Panc1 (cell line): ENCODE results near the gene VPS16. TPM values are rescaled to one million over a fixed set of nuclear protein-coding genes. Genes with fewer than 3 reads are reported as not detected.

Experiments used
- ATAC-seq: fragments of 200-7000 bp; cut with Tn5 transposase; 2 replicates; pipeline ENCODE4 v1.9.1; 2020; ENCODE audit warnings: mild to moderate bottlenecking, moderate library complexity
- BruUV-seq: library from RNA; stranded (reverse); fragments of 400-500 nt; replicated peaks from 2 replicates; lab custom pipeline; 2021; lab: Mats Ljungman, UMichigan
- CTCF ChIA-PET: fragments of 300-600 bp; sonication (Branson Sonifier 250); formaldehyde crosslinking; loops from one replicate; lab custom pipeline; 2022; ENCODE audit warnings: antibody characterized with exemption; lab: Charles Lee
- POLR2A ChIA-PET: fragments of 300-600 bp; sonication (Branson Sonifier 250); formaldehyde crosslinking; loops from one replicate; lab custom pipeline; 2022; ENCODE audit warnings: antibody characterized with exemption; lab: Charles Lee
- DNase-seq: peaks from one replicate; pipeline ENCODE4 v3.0.0-alpha.2; 2010; ENCODE audit warnings: low read depth, low spot score
- H3K27ac ChIP-seq: 2 replicates; pipeline ENCODE4 v1.5.1; 2011; ENCODE audit warnings: mild to moderate bottlenecking, low read length, inconsistent platforms
- H3K27me3 ChIP-seq: fragments of 200-500 bp; sonication (Bioruptor generic); 2 replicates; pipeline ENCODE4 v1.6.0; 2014; ENCODE audit warnings: low read length, inconsistent platforms; ENCODE audit not compliant: control insufficient read depth, insufficient read depth
- H3K36me3 ChIP-seq: fragments of 200-500 bp; sonication (Bioruptor generic); 2 replicates; pipeline ENCODE4 v1.5.1; 2014; ENCODE audit warnings: inconsistent platforms, mild to moderate bottlenecking, low read length, moderate library complexity; ENCODE audit not compliant: control insufficient read depth, insufficient read depth
- H3K4me1 ChIP-seq: 2 replicates; pipeline ENCODE4 v1.5.1; 2011; ENCODE audit warnings: inconsistent platforms, mild to moderate bottlenecking, low read length, moderate library complexity; ENCODE audit not compliant: control insufficient read depth, insufficient read depth
- H3K4me3 ChIP-seq, 2 experiments: 2 replicates each; pipeline ENCODE4 v1.5.1; 2011 to 2012; ENCODE audit warnings: low read depth in 2 of 2, low read length in 2 of 2, mild to moderate bottlenecking in 2 of 2, inconsistent platforms in 1 of 2, moderate library complexity in 1 of 2
- H3K9me3 ChIP-seq: fragments of 200-500 bp; sonication (Bioruptor generic); 2 replicates; pipeline ENCODE4 v1.5.1; 2014; ENCODE audit warnings: low read depth, mild to moderate bottlenecking, inconsistent platforms, low read length, moderate library complexity; ENCODE audit not compliant: control insufficient read depth, insufficient read depth
- CTCF ChIP-seq: fragments of 450-650 bp; IDR thresholded peaks from 2 replicates; pipeline ENCODE4 v1.5.1; 2017; ENCODE audit warnings: mild to moderate bottlenecking
- POLR2AphosphoS5 ChIP-seq: IDR thresholded peaks from 2 replicates; pipeline ENCODE4 v1.6.1; 2012; ENCODE audit warnings: mild to moderate bottlenecking, low read depth, low read length, moderate library complexity
- SIN3A ChIP-seq: IDR thresholded peaks from 2 replicates; pipeline ENCODE4 v1.6.1; 2012; ENCODE audit warnings: low read depth, mild to moderate bottlenecking, low read length, moderate library complexity, borderline replicate concordance; ENCODE audit not compliant: insufficient read depth
- TCF7L2 ChIP-seq: IDR thresholded peaks from 2 replicates; pipeline ENCODE4 v1.6.1; 2011; ENCODE audit warnings: mild to moderate bottlenecking, low read depth, low read length, inconsistent platforms
- in situ Hi-C: cut with HindIII; loops from 2 replicates; pipeline ENCODE4 v1.10.0; 2016; ENCODE audit warnings: low sequenced_read_pairs, low pct_unique_long_range_greater_than_20kb
- intact Hi-C: fragments of 100-400 bp; cut with micrococcal nuclease; formaldehyde crosslinking; loops from one replicate; pipeline ENCODE4 v1.10.0; 2022; ENCODE audit not compliant: unreplicated experiment
- total RNA-seq: library from RNA; stranded (reverse); gene quantifications from one replicate; pipeline ENCODE4 v1.2.1, GENCODE V29; 2021; ENCODE audit not compliant: unreplicated experiment
- TF ChIP-seq, protein P1 (sequence below), 2 experiments: IDR thresholded peaks; 2 replicates each; pipeline ENCODE4 v1.6.1; 2011 to 2012; ENCODE audit warnings: low read depth in 2 of 2, control low read depth in 1 of 2, low read length in 1 of 2, mild to moderate bottlenecking in 1 of 2, moderate library complexity in 1 of 2; ENCODE audit not compliant: insufficient read depth in 1 of 2

VPS16 gene
- total RNA-seq, 1 experiment from 2014 or later, result 35.3 TPM

DNA sequence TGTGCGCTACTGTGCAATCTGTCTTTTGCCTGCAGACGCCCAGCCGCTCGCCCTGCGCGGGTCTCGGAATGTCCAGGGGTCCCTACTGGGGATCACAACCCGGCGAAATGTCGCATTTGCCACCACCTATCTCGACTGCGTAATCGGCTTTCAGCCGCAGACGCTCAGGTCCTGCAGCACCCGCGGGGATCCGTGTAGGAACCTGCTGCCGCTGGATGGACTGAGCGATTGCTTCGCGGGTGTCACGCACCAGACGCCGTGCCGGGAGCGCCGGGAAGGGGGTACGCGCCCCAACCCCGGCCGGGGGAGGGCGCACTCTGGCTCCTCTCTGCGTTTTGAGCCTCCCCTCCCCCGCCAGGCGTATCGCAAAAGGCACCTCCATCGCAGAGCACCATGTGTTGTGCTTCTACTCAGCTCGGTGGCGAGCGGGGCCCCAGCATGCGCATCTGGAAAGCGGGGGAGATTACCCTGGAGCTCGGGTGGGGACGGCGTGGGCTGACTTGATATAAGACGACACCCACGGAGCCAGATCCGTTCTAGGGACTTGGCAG is 32.0 kb downstream of the VPS16 start:
- CTCF ChIA-PET, result interaction anchor here (0.6 kb wide), 1 partner anchor 294 kb away, joined by 3 read pairs; no protein-coding TSS in a partner anchor
- no peak for DNase-seq
- H3K27ac ChIP-seq, result peak overlapping the region; percentile 92

DNA sequence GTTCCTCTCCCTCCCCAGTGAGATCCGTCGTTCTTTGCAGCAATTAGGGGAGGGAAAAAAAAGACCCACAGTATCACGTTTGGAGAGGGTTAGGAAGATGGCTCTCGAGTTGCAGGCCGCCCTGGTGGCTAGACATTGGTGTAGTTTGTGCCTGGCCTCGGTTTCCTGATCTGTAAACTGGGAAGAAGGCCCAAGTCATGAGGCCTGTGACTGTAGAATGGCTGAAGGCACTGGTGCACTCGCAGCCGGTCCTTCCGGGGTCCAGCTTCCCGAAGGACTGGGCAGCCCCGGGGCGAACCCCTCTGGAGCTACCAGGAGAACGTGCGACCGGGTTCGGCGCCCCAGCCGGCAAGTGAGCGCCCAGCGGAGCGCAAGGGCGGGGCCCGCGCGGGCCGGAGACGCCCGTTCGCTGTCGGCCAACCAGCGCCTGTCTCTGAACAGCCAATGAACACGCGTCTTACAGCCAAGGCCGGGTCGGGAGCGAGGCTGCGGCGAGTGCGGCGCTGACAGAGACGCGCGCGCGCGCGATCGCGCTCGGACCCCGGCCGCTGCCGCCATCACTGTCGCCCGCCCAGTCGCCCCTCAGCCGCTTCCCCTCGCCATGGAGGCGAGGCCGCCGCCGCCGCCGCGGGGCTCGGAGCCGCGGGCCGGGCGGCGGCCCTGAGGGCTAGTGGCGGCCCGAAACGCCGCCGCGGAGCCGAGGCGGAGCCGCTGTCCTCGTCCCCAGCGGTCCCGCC is 32.6 kb downstream of the VPS16 start, which contains the start of gene PTPRA:
TSS of gene PTPRA (plus strand) at position 472 of the 737 bp plus-strand sequence. CDS start 90,797 bp downstream, outside the sequence.
- intact Hi-C loops, result no loop called here
- H3K4me1 ChIP-seq, result peaks cover 32% of the 10 kb centered on the region
- no peaks in the 10 kb centered on the region for H3K27me3 ChIP-seq
- peak within 1 kb of the TSS; percentile 80 to 82 for H3K4me3 ChIP-seq
- TF ChIP-seq SIN3A (0 out of 2 replicates have a peak, but pooled peaks have one; percentile 79), TCF7L2 (no peak), POLR2AphosphoS5 (peak; percentile 98)
- TF ChIP-seq, protein P1, sequence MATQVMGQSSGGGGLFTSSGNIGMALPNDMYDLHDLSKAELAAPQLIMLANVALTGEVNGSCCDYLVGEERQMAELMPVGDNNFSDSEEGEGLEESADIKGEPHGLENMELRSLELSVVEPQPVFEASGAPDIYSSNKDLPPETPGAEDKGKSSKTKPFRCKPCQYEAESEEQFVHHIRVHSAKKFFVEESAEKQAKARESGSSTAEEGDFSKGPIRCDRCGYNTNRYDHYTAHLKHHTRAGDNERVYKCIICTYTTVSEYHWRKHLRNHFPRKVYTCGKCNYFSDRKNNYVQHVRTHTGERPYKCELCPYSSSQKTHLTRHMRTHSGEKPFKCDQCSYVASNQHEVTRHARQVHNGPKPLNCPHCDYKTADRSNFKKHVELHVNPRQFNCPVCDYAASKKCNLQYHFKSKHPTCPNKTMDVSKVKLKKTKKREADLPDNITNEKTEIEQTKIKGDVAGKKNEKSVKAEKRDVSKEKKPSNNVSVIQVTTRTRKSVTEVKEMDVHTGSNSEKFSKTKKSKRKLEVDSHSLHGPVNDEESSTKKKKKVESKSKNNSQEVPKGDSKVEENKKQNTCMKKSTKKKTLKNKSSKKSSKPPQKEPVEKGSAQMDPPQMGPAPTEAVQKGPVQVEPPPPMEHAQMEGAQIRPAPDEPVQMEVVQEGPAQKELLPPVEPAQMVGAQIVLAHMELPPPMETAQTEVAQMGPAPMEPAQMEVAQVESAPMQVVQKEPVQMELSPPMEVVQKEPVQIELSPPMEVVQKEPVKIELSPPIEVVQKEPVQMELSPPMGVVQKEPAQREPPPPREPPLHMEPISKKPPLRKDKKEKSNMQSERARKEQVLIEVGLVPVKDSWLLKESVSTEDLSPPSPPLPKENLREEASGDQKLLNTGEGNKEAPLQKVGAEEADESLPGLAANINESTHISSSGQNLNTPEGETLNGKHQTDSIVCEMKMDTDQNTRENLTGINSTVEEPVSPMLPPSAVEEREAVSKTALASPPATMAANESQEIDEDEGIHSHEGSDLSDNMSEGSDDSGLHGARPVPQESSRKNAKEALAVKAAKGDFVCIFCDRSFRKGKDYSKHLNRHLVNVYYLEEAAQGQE (IDR thresholded peaks at IDR 0.05; ENCODE audit: insufficient read depth in 1 of 2, low read depth in 2 of 2, low read length in 1 of 2), result no peak; a peak in 1 of 4 replicates
- in situ Hi-C loops, result no loop called here
- ChIA-PET CTCF (no interaction called here), POLR2A (no interaction called here)
- H3K9me3 ChIP-seq, result no peaks in the 10 kb centered on the region
- H3K36me3 ChIP-seq, result no peaks in the 10 kb centered on the region; the same call in 1 of the 2 replicates
- H3K27ac ChIP-seq, result peak within 1 kb of the TSS; percentile 92
- ATAC-seq (peak; percentile 96), DNase-seq (no peak)
- no TSS peak for BruUV-seq

More for the DNA sequence above, 32.0 kb downstream of the VPS16 start:
- TF ChIP-seq POLR2AphosphoS5 (no peak), CTCF (peak; percentile 77)
- ATAC-seq, result peak; percentile 63
- no peaks in the 10 kb centered on the region for H3K27me3 ChIP-seq
- in situ Hi-C loops (no loop called here), intact Hi-C loops (no loop called here)
- no peaks in the 10 kb centered on the region; the same call in 1 of the 2 replicates for H3K36me3 ChIP-seq
- POLR2A ChIA-PET, result no interaction called here
- H3K4me1 ChIP-seq, result peaks cover 32% of the 10 kb centered on the region
- H3K9me3 ChIP-seq, result no peaks in the 10 kb centered on the region
- no TSS peak for BruUV-seq
- peak overlapping the region; percentile 80 to 82 for H3K4me3 ChIP-seq

DNA sequence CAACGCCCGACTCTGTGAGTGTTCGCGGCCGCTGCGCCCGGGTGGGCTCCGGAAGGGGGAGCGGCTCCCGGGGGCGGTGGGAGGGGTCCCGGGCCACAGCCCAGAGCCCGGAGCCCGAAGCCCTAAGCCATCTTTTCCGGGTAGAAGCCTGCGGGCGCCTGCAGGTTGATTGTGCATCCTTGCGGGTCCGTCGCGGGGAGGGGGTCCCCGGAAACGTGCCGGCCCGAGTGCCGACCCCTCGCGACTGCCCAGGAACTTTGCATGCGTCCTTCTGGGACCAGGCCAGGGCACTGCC is 33.1 kb downstream of the VPS16 start:
- H3K27ac ChIP-seq, result peak overlapping the region; percentile 86
- BruUV-seq, result no TSS peak
- ATAC-seq (no peak), DNase-seq (no peak)
- H3K4me1 ChIP-seq, result peaks cover 28% of the 10 kb centered on the region
- H3K4me3 ChIP-seq, result peak overlapping the region; percentile 80 to 82
- no peaks in the 10 kb centered on the region for H3K9me3 ChIP-seq
- no peaks in the 10 kb centered on the region; the same call in 1 of the 2 replicates for H3K36me3 ChIP-seq
- CTCF ChIA-PET, result no interaction called here
- TF ChIP-seq SIN3A, result no peak
- no peak for TF ChIP-seq TCF7L2
- TF ChIP-seq CTCF, result no peak
- no peak for TF ChIP-seq POLR2AphosphoS5
- TF ChIP-seq, protein P1 (IDR thresholded peaks at IDR 0.05; ENCODE audit: insufficient read depth in 1 of 2, low read depth in 2 of 2, low read length in 1 of 2), result no peak
- POLR2A ChIA-PET, result no interaction called here
- H3K27me3 ChIP-seq, result no peaks in the 10 kb centered on the region
- in situ Hi-C loops, result no loop called here
- intact Hi-C loops, result no loop called here
